ENCODE results near the gene FMN1.

Gene FMN1

DNA sequence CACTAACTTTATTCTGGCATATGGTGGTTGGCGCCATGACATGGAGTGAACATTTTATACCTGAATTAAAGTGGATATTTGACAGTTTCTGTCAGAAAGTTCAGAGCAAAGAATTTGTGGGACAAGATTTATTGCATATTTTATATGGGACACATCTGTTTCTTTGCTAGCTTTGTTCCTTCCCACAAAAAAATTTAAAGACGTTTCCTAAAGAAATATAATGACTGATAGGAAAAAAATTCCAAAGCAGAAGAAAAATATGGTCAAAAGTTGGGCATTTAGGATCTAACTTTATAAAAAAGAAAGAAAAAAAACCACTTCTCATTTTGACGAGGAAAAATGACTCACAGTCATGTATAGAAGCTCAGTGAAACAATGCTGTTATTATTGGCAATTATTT is 375.1 kb downstream of the FMN1 start:
- peak; percentile 85 for DNase-seq

DNA sequence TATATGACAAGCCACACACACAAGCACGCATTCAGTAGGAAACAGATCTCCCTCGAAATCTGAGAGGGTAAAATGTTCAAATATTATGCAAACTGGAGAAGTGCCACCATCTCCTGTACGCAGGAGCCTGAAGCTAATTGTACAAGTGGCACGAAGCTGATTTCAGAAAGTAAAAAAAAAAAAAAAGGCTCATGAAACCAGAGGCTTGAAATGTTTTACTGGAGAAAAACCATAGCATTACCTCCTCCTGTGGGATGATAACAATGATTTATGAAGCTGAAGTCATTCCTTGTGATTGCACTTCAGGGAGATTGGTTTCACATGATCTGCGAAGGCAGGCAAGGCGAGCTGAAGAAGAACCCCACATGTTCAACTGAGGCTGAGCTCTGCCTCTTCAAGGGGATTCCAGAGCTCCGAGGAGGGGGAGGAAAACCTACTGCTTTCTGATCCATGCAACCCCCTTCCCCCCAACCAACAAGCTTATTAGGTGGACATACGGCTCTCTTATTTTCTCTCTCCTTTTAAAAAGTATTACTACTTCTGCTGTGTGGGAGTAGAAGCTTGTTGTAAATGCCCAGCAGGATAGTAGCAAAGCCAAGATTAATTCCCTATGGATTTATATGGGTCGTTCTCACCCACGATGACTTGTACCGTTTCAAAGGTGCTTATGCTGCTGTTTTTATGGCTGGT is 375.6 kb downstream of the FMN1 start:
- DNase-seq, result peak; percentile 96

- DNase-seq, result no peak
These were observed 376.9 kb downstream of the FMN1 start for GRCh38 chr15:32817577-32817976.

DNA sequence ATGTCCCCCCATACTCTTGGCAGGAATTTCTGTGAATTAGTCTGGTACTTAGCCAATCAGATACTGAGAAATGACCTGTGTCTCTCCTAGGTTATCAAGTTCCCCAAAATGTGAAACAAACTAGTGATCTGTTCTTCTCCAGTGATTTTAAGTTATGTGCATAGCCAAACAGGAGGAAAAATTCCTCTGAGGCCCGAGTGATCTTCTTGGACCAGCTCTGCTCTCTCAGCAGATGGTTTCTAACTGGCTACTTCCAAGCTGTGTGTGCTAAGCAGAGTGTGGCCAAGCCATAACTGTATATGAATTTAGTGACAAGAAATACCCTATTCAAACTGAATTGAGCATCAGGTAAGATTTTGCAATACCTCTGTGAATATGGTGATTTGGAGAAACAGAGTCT is 387.2 kb downstream of the FMN1 start:
- DNase-seq, result no peak

DNA sequence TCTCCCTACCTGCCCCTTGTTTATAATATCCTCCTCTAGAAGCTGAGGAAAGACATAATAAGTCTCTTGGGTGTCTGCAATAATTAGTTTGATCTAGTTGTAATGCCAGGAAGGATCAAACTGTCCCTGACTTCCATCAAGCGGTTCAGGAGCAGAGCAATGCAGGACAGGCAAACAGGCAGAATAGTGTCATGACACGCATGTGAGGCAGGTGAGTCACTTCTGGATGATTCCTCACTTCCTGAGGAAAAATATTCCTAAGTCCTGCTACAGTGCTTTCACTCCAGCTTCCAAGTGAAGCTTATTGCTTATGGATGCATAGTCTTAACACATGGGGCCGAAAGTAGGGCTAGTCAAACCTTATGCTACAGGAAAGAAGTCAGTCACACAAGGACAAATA is 390.9 kb downstream of the FMN1 start:
- DNase-seq, result no peak

- peak; percentile 97 for DNase-seq
These were observed 392.1 kb downstream of the FMN1 start for GRCh38 chr15:32802286-32802936.

DNA sequence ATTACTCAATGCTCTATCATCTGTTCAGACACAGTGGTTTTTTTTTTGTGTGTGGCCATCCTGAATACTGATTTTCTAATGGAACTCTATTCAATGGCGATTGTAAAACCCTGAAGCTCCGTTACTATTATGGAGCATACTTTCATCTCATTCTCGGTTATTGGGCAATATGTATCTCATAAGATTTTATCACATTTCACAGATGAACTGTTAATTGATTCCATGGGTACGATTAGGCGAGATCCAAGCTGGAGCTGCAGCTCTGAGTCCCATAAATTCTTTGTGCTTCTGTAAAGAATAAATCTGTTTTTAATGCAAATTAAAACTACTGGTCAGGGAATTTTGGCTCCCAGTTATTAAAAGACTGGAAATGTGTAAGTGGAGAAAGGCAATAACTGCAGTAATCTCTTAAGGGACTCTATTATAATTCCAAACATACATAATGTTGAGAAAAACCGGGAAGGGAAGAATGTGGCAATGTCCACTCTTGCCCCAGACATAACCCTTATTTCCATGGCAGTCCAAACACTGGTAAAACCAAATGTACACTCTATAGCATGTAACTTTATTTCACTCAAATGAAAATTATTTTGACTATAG is 394.5 kb downstream of the FMN1 start:
- DNase-seq, result peak; percentile 35

DNA sequence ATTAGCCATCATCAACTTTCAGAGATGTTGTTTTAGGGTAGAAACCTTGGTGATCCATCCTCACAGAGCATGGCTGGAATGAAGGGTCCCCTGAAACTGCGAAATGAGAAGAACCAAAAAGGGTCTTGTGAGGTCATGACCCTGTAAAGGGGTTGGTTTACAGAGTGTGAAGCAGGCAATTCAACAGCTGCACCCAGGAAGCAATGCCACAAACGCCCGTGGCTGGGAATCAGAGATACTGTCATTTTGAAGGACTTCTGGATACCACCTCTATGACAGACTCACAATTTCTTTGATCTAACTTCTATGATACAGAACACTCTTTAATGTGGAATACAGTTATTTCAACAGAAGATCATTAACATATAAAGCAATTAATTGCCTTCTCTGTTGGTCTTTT is 397.7 kb downstream of the FMN1 start:
- DNase-seq, result no peak

GRCh38 chr15:32794973-32795372 is 399.5 kb downstream of the FMN1 start:
- DNase-seq, result no peak

- DNase-seq, result no peak
These were observed 402.1 kb downstream of the FMN1 start for GRCh38 chr15:32792436-32792835.

- peak; percentile 80 for DNase-seq
These were observed 404.0 kb downstream of the FMN1 start for GRCh38 chr15:32790352-32790999.

GRCh38 chr15:32787949-32788348 is 406.6 kb downstream of the FMN1 start:
- DNase-seq, result no peak

- peak; percentile 56 for DNase-seq
These were observed 407.6 kb downstream of the FMN1 start for GRCh38 chr15:32786906-32787305.

- no peak for DNase-seq
These were observed 409.9 kb downstream of the FMN1 start for GRCh38 chr15:32784581-32784980.

- DNase-seq, result peak; percentile 31
These were observed 412.7 kb downstream of the FMN1 start for GRCh38 chr15:32781781-32782180.

DNA sequence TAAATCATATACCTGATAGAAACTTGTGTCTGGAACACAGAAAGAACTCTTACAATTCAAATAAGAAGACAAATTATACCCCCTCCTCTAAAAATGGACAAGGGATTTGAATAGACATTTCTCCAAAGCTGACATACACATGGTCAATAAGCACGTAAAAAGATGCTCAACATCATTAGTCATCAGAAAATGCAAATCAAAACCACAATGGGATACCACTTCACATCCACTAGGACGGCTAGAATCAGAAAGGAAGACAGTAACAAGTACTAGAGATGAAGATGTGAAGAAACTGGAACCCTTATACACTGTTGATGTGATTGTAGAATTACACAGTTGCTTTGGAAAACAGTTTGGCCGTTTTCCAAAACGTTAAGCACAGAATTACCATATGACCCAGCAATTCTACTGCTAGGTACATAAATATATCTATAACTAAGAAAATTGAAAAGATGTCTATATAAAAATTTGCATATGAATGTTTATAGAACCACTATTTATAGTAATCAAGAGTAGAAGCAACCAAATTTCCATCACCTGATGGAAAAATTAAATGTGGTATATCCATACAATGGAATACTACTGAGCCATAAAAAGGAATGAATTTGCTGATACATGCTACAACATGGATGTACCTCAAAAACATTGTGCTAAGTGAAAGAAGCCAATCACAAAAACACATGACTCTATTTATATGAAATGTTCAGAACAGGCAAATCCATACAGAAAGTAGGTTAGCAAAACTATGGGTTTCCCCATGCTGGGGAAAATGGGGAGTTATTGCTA is 415.9 kb downstream of the FMN1 start:
- peak; percentile 46 for DNase-seq

GRCh38 chr15:32775103-32775502 is 419.4 kb downstream of the FMN1 start:
- no peak for DNase-seq

- DNase-seq, result peak; percentile 99
These were observed 420.5 kb downstream of the FMN1 start for GRCh38 chr15:32774022-32774421.

GRCh38 chr15:32767236-32767635 is 427.3 kb downstream of the FMN1 start:
- no peak for DNase-seq

GRCh38 chr15:32766101-32766500 is 428.4 kb downstream of the FMN1 start:
- no peak for DNase-seq

DNA sequence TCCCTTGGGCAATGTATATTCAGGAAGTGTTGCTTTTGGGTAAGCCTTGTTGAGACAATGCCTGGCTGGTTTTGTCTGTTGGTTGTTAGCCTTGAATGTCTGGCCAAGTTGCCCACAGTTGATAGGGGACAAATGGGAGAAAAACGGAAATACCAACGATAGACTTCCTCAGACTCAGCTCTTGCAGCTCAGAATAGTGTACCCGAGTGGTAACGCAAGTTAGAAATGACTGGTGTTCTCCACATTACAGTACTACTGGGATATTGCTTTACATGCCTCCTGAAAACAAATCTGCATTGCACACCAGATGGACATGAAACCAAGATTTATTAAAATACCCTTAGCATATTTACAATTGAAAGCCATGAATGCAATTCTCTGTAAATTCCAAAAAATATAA is 429.3 kb downstream of the FMN1 start:
- no peak for DNase-seq

- DNase-seq, result no peak
These were observed 431.2 kb downstream of the FMN1 start for GRCh38 chr15:32763295-32763694.

DNA sequence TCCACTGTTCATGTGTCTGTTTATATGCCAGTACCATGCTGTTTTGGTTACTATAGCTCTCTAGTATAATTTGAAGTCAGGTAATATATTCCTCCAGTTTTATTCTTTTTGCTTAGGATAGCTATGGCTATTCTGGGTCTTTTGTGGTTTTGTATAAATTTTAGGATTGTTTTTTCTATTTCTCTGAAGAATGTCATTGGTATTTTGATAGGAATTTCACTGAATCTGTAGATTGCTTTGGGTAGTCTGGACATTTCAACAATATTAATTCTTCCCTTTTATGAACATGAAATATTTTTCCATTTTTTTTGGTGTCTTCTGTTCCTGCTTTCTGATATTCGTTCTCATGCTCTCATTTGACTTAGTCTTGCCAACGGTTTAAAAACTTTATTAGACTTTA is 437.1 kb downstream of the FMN1 start:
- DNase-seq, result peak; percentile 57

Measured in fibroblast of skin of scalp (primary cell).